Gastrocnemius medialis (tissue), 4 donors: ENCODE measurements around the gene ESPNL.

Experiments
- CTCF ChIP-seq, 5 experiments: fragments of 450-650 bp in 3 of 5; fragments of 200-600 bp in 2 of 5; sonication (generic) in 2 of 5; IDR thresholded peaks in 4 of 5; conservative IDR thresholded peaks in 1 of 5; 1 replicate in 4 of 5; 2 replicates in 1 of 5; pipeline ENCODE4 v1.5.1; 2016 to 2019; ENCODE audit warnings: antibody characterized with exemption in 5 of 5, mild to moderate bottlenecking in 3 of 5, moderate library complexity in 3 of 5
- POLR2A ChIP-seq, 2 donors: fragments of 450-650 bp; IDR thresholded peaks; one replicate each; pipeline ENCODE4 v1.6.1; 2017; ENCODE audit warnings: antibody characterized with exemption in 2 of 2, mild to moderate bottlenecking in 2 of 2, moderate library complexity in 2 of 2

GRCh38 chr2:238053191-238053776 is 46.9 kb upstream of the ESPNL start:
- TF ChIP-seq CTCF (IDR thresholded peaks at IDR 0.05 in 4 of 5, conservative IDR thresholded peaks at IDR 0.05 in 1 of 5): no peak
- TF ChIP-seq POLR2A (IDR thresholded peaks at IDR 0.05): no peak
